ENCODE data around the gene RCC2.

GRCh38 chr1:17372955-17373354 is 66.5 kb downstream of the RCC2 start:
- TF ChIP-seq CTCF (IDR thresholded peaks at IDR 0.05; ENCODE audit: extremely low read depth in 1 of 2, insufficient read depth in 1 of 2, low read depth in 1 of 2, low read length in 2 of 2) (no peak), MAX (IDR thresholded peaks at IDR 0.05; ENCODE audit: insufficient read depth, insufficient read length) (no peak), MYC (IDR thresholded peaks at IDR 0.05; ENCODE audit: low read depth, low read length) (no peak), POLR2A (IDR thresholded peaks at IDR 0.05; ENCODE audit: low read depth, low read length) (no peak)
